Aorta (tissue), 5 donors: ENCODE data around the gene SLC51A. TPM values are rescaled to one million over a fixed set of nuclear protein-coding genes. Genes with fewer than 3 reads are reported as not detected.
"Not testable (repeated sequence)": the region's sequence is repeated elsewhere in the genome, so short reads cannot be mapped to it uniquely, and the experiment has no call there.

Source experiments
- ATAC-seq: fragments of 200-7000 bp; cut with Tn5 transposase; one replicate; pipeline ENCODE4 v1.9.1; 2022; ENCODE audit warnings: moderate library complexity; ENCODE audit not compliant: low FRiP score
- DNase-seq, 2 donors: peaks; one replicate each; pipeline ENCODE4 v3.0.0-alpha.2; 2020
- H3K27ac ChIP-seq, 2 donors: one replicate each; pipeline ENCODE4 v1.5.1; 2013; ENCODE audit warnings: low read length in 2 of 2, mild to moderate bottlenecking in 2 of 2, moderate library complexity in 2 of 2, control low read depth in 1 of 2, inconsistent platforms in 1 of 2, low read depth in 1 of 2
- H3K27me3 ChIP-seq, 2 donors: one replicate each; pipeline ENCODE4 v1.6.1; 2013; ENCODE audit warnings: control low read depth in 1 of 2, low read length in 1 of 2, mild to moderate bottlenecking in 1 of 2, moderate library complexity in 1 of 2; ENCODE audit not compliant: insufficient read depth in 2 of 2, control insufficient read depth in 1 of 2
- H3K36me3 ChIP-seq, 2 donors: one replicate each; pipeline ENCODE4 v1.6.1; 2013; ENCODE audit warnings: control low read depth in 1 of 2, low read length in 1 of 2, mild to moderate bottlenecking in 1 of 2; ENCODE audit not compliant: insufficient read depth in 2 of 2, control insufficient read depth in 1 of 2
- H3K4me1 ChIP-seq, 2 donors: one replicate each; pipeline ENCODE4 v1.6.1; 2013; ENCODE audit warnings: low read length in 2 of 2, control low read depth in 1 of 2, mild to moderate bottlenecking in 1 of 2, moderate library complexity in 1 of 2; ENCODE audit not compliant: insufficient read depth in 2 of 2, control insufficient read depth in 1 of 2
- H3K4me3 ChIP-seq, 2 donors: one replicate each; pipeline ENCODE4 v1.5.1; 2013; ENCODE audit warnings: low read length in 2 of 2, control low read depth in 1 of 2, mild to moderate bottlenecking in 1 of 2
- H3K9me3 ChIP-seq: one replicate; pipeline ENCODE4 v1.6.1; 2013; ENCODE audit warnings: mild to moderate bottlenecking, low read length; ENCODE audit not compliant: control insufficient read depth
- WGBS, 2 donors: extraction: QIAGEN DNeasy Blood & Tissue Kit; methylation state at CpG; one replicate each; pipeline ENCODE4 v1.1.7; 2013; 5-methylcytosine and 5-hydroxymethylcytosine counted together
- intact Hi-C, 2 donors: fragments of 100-400 bp; cut with DNase I; formaldehyde crosslinking; loops; one replicate each; pipeline versions ENCODE4 v1.14.2 to v1.15.0; 2022
- polyA plus RNA-seq, 2 donors: library from polyadenylated mRNA; stranded (reverse); fragments of 200-250 nt; gene quantifications; one replicate each; pipeline ENCODE4 v1.2.3, GENCODE V29; 2013
- total RNA-seq, 2 donors: library from RNA; stranded (reverse); fragmentation: NEBNext Ultra II Directional; extraction: Animal tissue kit (Norgen Biotek cat#: 25700); gene quantifications; one replicate each; pipeline ENCODE4 v1.2.1, GENCODE V29; 2021
- donor health status: healthy with polysubstance abuse.
- donor health status: Bipolar disorder and iron deficiency.
- donor health status: DM: no; HTN: no; CAD: no.
- donor health status: DM: no; HTN: no; CAD: no.
- donor health status: DM: yes; HTN: yes; CAD: no.

Gene SLC51A
- total and polyA plus RNA-seq, 4 donors = 0.49 to 10.6 TPM; not detected in 2

- Histone ChIP-seq H3K27me3 (no peaks in the 10 kb centered on the region), H3K4me3 (no peak overlapping the region), H3K27ac (no peak overlapping the region), H3K4me1 (no peaks in the 10 kb centered on the region), H3K9me3 (no peaks in the 10 kb centered on the region), H3K36me3 (no peaks in the 10 kb centered on the region)
- WGBS, 2 donors = 92 to 93% methylated on average over 24 of the region's 24 CpGs
- DNase-seq (no peak), ATAC-seq (peak; percentile 22)
- intact Hi-C loops = no loop called here
Observed at GRCh38 chr3:196208942-196209695, 7.2 kb upstream of the SLC51A start.

- H3K9me3 ChIP-seq, DNase-seq, ATAC-seq, H3K27ac ChIP-seq, intact Hi-C loops, H3K27me3 ChIP-seq, H3K4me1 ChIP-seq, H3K4me3 ChIP-seq, H3K36me3 ChIP-seq: not testable (repeated sequence)
- 89 to 92% methylated on average over 11 of the region's 11 CpGs for WGBS, 2 donors
Observed at GRCh38 chr3:196209944-196210672, 6.2 kb upstream of the SLC51A start.

- Histone ChIP-seq H3K27ac (no peak within 1 kb of the TSS), H3K4me1 (no peaks in the 10 kb centered on the region), H3K27me3 (no peaks in the 10 kb centered on the region), H3K9me3 (no peaks in the 10 kb centered on the region), H3K4me3 (no peak within 1 kb of the TSS), H3K36me3 (no peaks in the 10 kb centered on the region)
- intact Hi-C loops = no loop called here
- 74% methylated on average over 21 to 23 of the region's 23 CpGs for WGBS, 2 donors
- DNase-seq (peak in 1 of 2 donors; percentile 38), ATAC-seq (no peak)
Observed at GRCh38 chr3:196210673-196211556, 5.4 kb upstream of the SLC51A start, which contains the start of gene ZDHHC19. TSS of gene ZDHHC19 (minus strand) at chr3:196211400. CDS start at chr3:196211315, 85 bp downstream.

- Histone ChIP-seq H3K36me3 (no peaks in the 10 kb centered on the region), H3K27me3 (no peaks in the 10 kb centered on the region), H3K4me1 (no peaks in the 10 kb centered on the region), H3K4me3 (no peak overlapping the region), H3K27ac (no peak overlapping the region), H3K9me3 (no peaks in the 10 kb centered on the region)
- WGBS, 2 donors = 88 to 89% methylated on average over 16 of the region's 16 CpGs
- ATAC-seq (no peak), DNase-seq (peak in 1 of 2 donors; percentile 66)
- intact Hi-C loops = no loop called here
Observed at GRCh38 chr3:196214783-196215441, 1.4 kb upstream of the SLC51A start.

GRCh38 chr3:196215493-196216020, 777 bp upstream of the SLC51A start:
- H3K9me3 ChIP-seq = no peaks in the 10 kb centered on the region
- intact Hi-C loops = no loop called here
- DNase-seq (peak in 1 of 2 donors; percentile 44), ATAC-seq (no peak)
- 47 to 54% methylated on average over 10 of the region's 10 CpGs for whole genome bisulfite sequencing, 2 donors
- no peaks in the 10 kb centered on the region for H3K4me1 ChIP-seq
- no peaks in the 10 kb centered on the region for H3K27me3 ChIP-seq
- H3K27ac ChIP-seq = no peak overlapping the region
- no peak overlapping the region for H3K4me3 ChIP-seq
- H3K36me3 ChIP-seq = no peaks in the 10 kb centered on the region

GRCh38 chr3:196216681-196217211, 412 bp downstream of the SLC51A start:
- no peak overlapping the region for H3K4me3 ChIP-seq
- H3K27ac ChIP-seq = no peak overlapping the region
- H3K36me3 ChIP-seq = no peaks in the 10 kb centered on the region
- no peaks in the 10 kb centered on the region for H3K4me1 ChIP-seq
- intact Hi-C loops = no loop called here
- DNase-seq = no peak
- ATAC-seq = no peak
- 46 to 48% methylated on average over 14 to 25 of the region's 25 CpGs for WGBS, 2 donors
- H3K27me3 ChIP-seq = no peaks in the 10 kb centered on the region
- H3K9me3 ChIP-seq = no peaks in the 10 kb centered on the region

GRCh38 chr3:196217307-196218154, 1.2 kb downstream of the SLC51A start:
- DNase-seq (no peak), ATAC-seq (no peak)
- H3K4me1 ChIP-seq = no peaks in the 10 kb centered on the region
- H3K4me3 ChIP-seq = no peak overlapping the region
- H3K36me3 ChIP-seq = no peaks in the 10 kb centered on the region
- intact Hi-C loops = no loop called here
- no peak overlapping the region for H3K27ac ChIP-seq
- WGBS, 2 donors = 94 to 96% methylated on average over 12 of the region's 12 CpGs
- no peaks in the 10 kb centered on the region for H3K27me3 ChIP-seq
- H3K9me3 ChIP-seq = no peaks in the 10 kb centered on the region
